ENCODE results near the gene NGEF. TPM values are rescaled to one million over a fixed set of nuclear protein-coding genes. Genes with fewer than 3 reads are reported as not detected.

The NGEF gene
- polyA plus RNA-seq, 1 of the 3 experiments (the other 2 are of a cell fraction): 1.4 TPM

DNA sequence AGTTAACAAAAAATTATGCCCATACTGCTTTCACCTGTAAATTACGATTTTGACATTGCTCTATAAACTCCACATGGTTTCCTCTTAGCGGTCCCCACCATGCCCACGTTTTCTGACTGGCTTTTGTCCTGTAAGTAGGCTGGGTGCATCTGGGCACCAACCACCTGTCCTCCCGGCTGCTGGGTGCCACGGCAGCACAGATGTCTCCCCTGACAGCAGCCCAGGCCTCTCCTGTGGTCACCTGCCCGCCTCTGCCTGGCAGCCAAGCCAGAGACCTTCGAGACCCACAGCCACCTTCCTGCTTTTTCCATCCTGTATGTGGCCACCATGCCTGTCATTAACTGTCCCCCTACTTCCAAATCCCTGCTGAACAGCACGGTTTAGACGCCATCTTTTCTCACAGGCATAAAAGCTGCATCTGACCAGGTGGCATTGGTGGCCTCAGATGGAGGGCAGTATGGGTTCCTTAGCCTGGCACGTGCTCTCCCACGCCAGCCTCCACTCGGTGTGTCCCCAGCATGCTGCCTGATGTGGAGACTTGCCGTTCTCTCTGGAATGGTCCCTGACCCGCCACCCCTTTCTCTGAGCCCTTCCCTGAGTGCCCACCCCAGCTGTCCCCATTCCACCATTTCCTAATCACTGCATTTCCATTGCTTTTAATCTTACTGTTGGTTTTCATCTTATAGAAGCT lies 124.1 kb downstream of the NGEF start (continued):
- TF ChIP-seq ZBTB33 (IDR thresholded peaks at IDR 0.05; ENCODE audit: borderline replicate concordance, low read depth) (no peak), SMC3 (IDR thresholded peaks at IDR 0.05; ENCODE audit: low read depth, low read length) (no peak), FOXJ3 (CRISPR knock-in tag; IDR thresholded peaks at IDR 0.05) (no peak), MAX (IDR thresholded peaks at IDR 0.05; ENCODE audit: low read depth) (no peak)

- no peaks in the 10 kb centered on the region for H3K27me3 ChIP-seq (ENCODE audit: insufficient read depth)
- H3K79me2 ChIP-seq (ENCODE audit: insufficient read depth): no peaks in the 10 kb centered on the region
- H3K27ac ChIP-seq (ENCODE audit: low read depth in 2 of 2, low read length in 1 of 2): no peak overlapping the region
- H3K4me2 ChIP-seq: no peak overlapping the region
- no peaks in the 10 kb centered on the region for H3K9me2 ChIP-seq
- TF ChIP-seq NFIC (IDR thresholded peaks at IDR 0.05; ENCODE audit: borderline replicate concordance) (no peak), MAX (IDR thresholded peaks at IDR 0.05; ENCODE audit: low read depth) (no peak), MXI1 (IDR thresholded peaks at IDR 0.05; ENCODE audit: low read depth, low read length) (no peak), GATA2 (CRISPR knock-in tag; IDR thresholded peaks at IDR 0.05) (no peak), SMC3 (IDR thresholded peaks at IDR 0.05; ENCODE audit: low read depth, low read length) (no peak), RAD21 (IDR thresholded peaks at IDR 0.05; ENCODE audit: low read length) (no peak), EZH2phosphoT487 (IDR thresholded peaks at IDR 0.05; ENCODE audit: borderline replicate concordance, low read depth) (no peak), FOXM1 (IDR thresholded peaks at IDR 0.05; ENCODE audit: low read depth) (no peak), FOXJ3 (CRISPR knock-in tag; IDR thresholded peaks at IDR 0.05) (no peak), POLR2AphosphoS5 (IDR thresholded peaks at IDR 0.05; ENCODE audit: low read depth, low read length) (no peak), MEF2A (IDR thresholded peaks at IDR 0.05; ENCODE audit: borderline replicate concordance, low read depth) (no peak), JUND (IDR thresholded peaks at IDR 0.05) (no peak), ELF1 (IDR thresholded peaks at IDR 0.05) (no peak), IRF3 (IDR thresholded peaks at IDR 0.05; ENCODE audit: low read depth, low read length) (no peak), GABPA (IDR thresholded peaks at IDR 0.05; ENCODE audit: low read depth) (no peak), CHD2 (IDR thresholded peaks at IDR 0.05; ENCODE audit: low read length, partially characterized antibody) (no peak), EP300 (IDR thresholded peaks at IDR 0.05; ENCODE audit: borderline replicate concordance in 1 of 2, low read depth in 1 of 2, low read length in 1 of 2) (no peak)
- TF ChIP-seq, protein P1, sequence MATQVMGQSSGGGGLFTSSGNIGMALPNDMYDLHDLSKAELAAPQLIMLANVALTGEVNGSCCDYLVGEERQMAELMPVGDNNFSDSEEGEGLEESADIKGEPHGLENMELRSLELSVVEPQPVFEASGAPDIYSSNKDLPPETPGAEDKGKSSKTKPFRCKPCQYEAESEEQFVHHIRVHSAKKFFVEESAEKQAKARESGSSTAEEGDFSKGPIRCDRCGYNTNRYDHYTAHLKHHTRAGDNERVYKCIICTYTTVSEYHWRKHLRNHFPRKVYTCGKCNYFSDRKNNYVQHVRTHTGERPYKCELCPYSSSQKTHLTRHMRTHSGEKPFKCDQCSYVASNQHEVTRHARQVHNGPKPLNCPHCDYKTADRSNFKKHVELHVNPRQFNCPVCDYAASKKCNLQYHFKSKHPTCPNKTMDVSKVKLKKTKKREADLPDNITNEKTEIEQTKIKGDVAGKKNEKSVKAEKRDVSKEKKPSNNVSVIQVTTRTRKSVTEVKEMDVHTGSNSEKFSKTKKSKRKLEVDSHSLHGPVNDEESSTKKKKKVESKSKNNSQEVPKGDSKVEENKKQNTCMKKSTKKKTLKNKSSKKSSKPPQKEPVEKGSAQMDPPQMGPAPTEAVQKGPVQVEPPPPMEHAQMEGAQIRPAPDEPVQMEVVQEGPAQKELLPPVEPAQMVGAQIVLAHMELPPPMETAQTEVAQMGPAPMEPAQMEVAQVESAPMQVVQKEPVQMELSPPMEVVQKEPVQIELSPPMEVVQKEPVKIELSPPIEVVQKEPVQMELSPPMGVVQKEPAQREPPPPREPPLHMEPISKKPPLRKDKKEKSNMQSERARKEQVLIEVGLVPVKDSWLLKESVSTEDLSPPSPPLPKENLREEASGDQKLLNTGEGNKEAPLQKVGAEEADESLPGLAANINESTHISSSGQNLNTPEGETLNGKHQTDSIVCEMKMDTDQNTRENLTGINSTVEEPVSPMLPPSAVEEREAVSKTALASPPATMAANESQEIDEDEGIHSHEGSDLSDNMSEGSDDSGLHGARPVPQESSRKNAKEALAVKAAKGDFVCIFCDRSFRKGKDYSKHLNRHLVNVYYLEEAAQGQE (IDR thresholded peaks at IDR 0.05; ENCODE audit: low read depth, low read length): no peak
- no peak overlapping the region for H3K9ac ChIP-seq
- POLR2A ChIA-PET: no interaction called here
- H2AFZ ChIP-seq (ENCODE audit: low read depth): no peak overlapping the region
- H3K4me3 ChIP-seq (ENCODE audit: low read depth in 2 of 2, low read length in 1 of 2): no peak overlapping the region
- no peaks in the 10 kb centered on the region for H4K20me1 ChIP-seq (ENCODE audit: insufficient read depth)
- WGBS (ENCODE audit: low lambda C conversion rate): 78% methylated on average over 21 of the region's 21 CpGs
- no peaks in the 10 kb centered on the region for H3F3A ChIP-seq (replicated peaks; ENCODE audit: insufficient read depth)
- no peak for DNase-seq
- H3K4me1 ChIP-seq (ENCODE audit: control insufficient read depth in 1 of 2, insufficient read depth in 2 of 2, low read depth in 1 of 2, low read length in 1 of 2): no peaks in the 10 kb centered on the region; a peak in 1 of 4 replicates
- no peaks in the 10 kb centered on the region for H3K36me3 ChIP-seq (replicated peaks in 1 of 2; ENCODE audit: control insufficient read depth in 1 of 2, insufficient read depth in 2 of 2, low read length in 1 of 2)
- no peaks in the 10 kb centered on the region for H3K9me3 ChIP-seq
- CTCF ChIA-PET: interaction anchor here (1.4 kb wide), 1 partner anchor 40 kb away, joined by 4 read pairs; no protein-coding TSS in a partner anchor
These were observed 124.8 kb downstream of the NGEF start for GRCh38 chr2:232888099-232888836.
